Measurements from ENCODE around the gene EHD2.
"Not testable (repeated sequence)": the region's sequence is repeated elsewhere in the genome, so short reads cannot be mapped to it uniquely, and the experiment has no call there.

Gene EHD2

DNA sequence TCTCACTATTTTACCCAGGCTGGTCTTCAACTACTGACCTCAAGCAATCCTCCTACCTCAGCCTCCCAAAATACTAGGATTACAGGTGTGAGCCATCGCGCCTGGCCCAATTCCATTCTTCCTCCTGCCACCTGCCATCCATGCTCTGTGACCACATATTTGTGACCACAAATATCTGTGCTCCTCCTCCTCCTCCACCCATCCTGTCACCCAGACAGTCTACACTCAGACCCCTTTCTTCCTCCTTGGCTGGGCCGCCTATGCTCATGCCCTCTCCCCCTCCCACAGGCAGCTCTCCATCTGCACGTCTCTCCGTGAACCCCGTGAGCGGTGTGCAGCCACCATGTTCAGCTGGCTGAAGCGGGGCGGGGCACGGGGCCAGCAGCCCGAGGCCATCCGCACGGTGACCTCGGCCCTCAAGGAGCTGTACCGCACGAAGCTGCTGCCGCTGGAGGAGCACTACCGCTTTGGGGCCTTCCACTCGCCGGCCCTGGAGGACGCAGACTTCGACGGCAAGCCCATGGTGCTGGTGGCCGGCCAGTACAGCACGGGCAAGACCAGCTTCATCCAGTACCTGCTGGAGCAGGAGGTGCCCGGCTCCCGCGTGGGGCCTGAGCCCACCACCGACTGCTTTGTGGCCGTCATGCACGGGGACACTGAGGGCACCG lies 3.2 kb downstream of the EHD2 start:
- no peak for DNase-seq

DNA sequence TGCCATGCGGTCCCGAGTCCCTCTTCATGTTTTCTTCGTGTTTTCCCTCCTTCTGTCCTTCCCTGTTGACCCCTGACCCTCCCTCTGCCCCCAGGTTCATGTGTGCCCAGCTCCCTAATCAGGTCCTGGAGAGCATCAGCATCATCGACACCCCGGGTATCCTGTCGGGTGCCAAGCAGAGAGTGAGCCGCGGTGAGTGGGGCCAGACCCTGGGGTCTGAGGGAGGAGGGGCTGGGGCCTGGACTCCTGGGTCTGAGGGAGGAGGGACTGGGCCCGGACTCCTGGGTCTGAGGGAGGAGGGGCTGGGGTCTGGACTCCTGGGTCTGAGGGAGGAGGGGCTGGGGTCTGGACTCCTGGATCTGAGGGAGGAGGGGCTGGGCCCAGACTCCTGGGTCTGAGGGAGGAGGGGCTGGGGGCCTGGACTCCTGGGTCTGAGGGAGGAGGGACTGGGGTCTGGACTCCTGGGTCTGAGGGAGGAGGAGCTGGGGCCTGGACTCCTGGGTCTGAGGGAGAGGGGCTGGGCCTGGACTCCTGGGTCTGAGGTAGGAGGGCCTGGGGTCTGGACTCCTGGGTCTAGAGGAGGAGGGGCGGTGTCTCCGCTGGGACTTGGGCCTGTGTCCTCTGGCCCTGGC lies 5.3 kb downstream of the EHD2 start:
- DNase-seq: not testable (repeated sequence)

DNA sequence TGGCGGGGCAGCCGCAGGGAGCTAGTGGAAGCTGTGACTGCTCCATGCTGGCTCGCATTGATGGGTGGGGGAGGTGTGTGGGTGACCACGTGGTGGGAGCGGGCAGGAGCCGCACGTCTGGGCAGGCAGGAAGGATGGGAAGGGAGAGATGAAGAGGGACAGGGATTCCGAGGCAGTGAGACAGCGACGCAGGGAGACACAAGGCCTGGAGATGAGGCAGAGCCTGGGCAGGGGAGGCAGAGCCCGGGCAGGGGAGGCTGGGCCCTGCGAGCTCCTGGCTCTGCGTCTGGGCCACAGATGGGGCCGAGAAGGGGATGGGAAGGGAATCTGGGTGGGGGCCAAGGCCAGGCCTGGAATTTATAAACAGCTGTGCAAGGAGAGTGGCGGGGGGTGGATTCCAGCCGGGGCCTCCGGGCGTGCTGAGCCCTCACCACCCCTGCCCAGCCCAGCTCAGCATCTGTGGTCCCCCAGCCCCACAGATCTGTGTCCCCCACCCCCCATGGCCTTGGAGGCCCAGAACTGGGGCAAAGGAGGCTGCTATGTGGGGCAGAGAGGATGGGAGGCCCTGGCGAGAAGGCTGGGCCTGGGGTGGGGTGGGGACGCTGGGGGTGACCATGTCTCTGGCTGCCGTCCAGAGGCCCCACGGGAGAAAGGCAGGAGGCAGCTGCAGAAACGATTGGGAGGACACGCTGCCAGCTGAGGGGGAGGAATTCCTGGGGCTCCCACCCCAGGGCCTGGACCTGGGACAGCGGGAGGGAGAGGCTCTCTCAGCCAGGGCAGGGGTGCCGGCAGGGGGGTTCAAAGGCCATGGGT lies 6.0 kb downstream of the EHD2 start:
- DNase-seq: peak; percentile 38

DNA sequence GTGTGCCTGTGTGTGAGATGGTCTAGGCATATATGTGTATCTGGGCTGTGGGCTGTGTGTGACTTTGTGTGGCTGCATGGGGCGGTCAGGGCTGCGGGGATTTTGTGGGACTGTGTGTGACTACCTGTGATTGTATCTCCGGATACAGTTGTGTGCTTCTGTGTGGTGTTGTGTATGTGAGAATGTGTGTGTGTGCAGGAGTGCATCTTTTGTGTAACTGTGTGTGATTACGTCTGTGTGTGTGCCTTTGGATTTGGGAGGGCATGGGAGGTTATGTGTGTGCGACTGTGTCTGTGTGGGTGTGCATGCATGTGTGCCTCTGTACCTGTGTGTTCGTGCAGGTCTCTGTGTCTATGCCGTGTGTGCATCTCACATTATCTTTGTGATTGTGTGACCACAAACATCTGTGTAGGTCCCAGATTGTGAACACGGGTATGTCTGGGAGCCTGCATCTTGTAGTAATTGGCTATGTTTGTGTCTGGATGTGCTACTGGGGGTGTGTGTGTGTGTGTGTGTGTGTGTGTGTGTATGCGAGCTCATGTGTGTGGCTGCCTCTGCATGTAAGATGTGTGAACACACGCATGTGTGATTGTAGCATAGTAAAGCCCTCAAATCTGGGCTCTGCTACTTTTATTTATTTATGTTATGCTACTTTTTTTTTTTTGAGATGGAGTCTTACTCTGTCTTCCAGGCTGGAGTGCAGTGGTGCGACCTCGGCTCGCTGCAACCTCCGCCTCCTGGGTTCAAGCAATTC lies 7.6 kb downstream of the EHD2 start:
- DNase-seq: no peak

DNA sequence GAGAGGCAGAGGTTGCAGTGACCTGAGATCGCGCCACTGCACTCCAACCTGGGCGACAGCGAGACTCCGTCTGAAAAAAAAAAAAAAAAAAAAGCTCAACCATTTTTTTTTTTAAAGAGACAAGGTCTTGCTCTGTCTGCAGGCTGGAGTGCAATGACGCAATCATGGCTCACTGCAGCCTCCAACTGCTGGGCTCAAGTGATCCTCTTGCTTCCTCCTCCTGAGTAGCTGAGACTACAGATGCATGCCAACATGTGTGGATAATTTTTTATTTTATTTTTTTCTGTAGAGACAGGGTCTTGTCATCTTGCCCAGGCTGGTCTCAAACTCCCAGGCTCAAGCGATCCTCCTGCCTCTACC lies 10.3 kb downstream of the EHD2 start:
- no peak for DNase-seq

DNA sequence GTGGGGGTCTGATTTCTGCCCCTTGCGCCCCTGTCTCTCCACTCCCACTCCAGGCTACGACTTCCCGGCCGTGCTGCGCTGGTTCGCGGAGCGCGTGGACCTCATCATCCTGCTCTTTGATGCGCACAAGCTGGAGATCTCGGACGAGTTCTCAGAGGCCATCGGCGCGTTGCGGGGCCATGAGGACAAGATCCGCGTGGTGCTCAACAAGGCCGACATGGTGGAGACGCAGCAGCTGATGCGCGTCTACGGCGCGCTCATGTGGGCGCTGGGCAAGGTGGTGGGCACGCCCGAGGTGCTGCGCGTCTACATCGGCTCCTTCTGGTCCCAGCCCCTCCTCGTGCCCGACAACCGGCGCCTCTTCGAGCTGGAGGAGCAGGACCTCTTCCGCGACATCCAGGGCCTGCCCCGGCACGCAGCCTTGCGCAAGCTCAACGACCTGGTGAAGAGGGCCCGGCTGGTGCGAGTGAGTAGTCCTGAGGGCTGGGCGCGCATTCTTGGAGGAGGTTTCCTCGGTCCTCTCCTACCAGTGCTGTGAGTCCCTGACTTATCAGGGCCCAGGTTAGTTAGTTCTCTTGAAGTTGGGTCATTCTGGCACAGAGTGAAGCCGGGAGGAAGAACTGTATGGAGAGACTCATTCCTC lies 12.7 kb downstream of the EHD2 start:
- no peak for DNase-seq

DNA sequence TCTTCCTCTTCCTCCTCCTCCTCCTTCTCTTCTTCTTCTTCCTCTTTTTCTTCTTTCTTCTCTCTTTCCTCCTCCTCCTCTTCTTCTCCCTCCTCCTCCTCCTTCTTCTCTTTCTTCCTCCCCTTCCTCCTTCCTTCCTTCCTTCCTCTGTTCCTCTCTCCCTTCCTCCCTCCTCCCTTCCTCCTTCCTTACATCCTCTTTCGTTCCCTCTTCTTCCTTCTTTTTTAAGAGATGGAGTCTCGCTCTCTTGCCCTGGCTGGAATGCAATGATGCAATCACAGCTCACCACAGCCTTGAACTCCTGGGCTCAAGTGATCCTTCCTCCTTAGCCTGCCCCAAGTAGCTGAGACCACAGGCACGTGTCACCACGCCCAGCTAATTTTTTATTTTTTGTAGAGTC lies 13.2 kb downstream of the EHD2 start:
- DNase-seq: no peak

DNA sequence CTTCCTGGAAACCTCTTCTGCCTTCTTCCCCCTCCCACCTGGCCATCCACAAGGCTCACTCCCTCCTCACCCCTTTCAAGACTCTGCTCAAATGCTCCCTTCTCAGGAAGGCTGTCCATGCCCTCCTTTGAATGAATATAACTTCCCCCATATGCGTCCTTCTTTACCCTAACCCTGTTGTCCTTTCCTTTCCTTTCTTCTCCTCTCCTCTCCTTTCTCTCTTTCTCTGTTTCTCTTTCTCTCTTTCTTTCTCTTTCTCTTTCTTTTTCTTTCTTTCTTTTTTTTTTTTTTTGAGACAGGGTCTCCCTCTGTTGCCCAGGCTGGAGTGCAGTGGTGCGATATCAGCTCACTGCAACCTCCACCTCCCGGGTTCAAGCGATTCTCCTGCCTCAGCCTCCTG lies 15.1 kb downstream of the EHD2 start:
- DNase-seq: not testable (repeated sequence)

DNA sequence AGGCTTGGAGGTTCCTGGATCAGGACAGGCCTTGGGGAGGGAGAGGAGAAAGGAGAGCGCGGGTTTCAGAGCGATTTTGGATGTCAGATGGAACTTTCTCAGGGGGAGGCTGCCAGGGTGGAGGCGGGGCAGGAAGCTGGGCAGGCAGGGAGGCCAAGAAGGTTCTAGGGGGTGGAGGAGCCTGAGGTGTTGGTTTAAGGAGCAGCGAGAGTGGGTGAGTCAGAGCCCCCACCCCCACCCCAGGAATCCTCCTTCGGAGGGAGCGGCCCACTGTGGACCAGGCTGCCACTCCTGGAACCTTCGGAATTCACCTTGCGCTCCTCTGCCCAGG lies 16.2 kb downstream of the EHD2 start:
- no peak for DNase-seq

DNA sequence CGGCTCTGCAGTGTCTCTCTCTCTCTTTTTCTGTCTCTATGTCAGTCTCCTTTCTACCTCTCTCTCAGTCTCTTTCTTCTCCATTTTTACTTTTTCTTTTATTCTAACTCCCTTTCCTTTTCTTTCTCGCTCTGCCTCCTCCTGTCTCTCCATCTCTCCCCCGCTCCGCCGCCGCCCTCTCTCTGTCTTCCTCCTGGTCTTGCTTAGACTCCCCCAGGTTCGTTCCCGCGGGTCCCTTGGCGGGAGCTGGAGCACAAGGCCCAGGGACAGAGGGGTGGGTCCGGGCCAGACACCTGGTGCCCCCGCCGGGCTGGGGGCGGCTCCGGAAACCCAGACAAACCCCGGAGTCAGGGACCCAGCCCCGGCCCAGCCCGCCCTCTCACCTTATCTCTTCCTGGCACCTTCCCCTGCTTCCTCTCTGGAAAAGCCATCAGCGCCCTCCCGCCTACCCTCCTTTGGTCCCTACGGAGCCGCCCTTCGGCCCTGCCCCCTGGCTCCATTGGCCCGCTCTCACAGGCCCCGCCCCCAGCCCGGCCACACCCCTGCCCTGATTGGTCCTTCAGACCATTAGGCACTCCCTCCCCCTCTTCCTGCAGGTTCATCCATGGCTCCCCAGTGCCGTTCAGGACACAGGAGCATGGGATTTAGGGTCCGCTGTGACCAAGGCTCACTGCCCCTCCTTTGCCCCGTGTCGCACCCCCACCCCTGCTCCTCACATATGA lies 16.7 kb downstream of the EHD2 start:
- DNase-seq: no peak

DNA sequence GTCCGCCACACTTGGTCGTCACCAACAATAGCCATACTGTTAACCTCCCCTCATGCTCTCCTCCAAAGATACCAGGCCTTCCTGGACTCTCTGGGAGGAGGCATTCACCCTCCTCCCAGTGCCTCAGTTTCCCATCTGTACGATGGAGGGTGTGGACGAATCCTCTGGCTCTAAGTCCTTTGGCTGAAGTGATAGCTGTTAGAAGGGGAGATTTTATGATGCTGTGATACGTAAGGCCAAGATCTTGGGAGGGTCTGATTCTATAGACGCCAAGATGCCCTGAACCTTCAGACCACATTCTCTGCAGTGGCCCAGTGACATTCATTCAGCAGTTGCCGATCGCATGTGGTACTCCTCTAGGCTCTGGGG lies 17.3 kb downstream of the EHD2 start:
- no peak for DNase-seq

DNA sequence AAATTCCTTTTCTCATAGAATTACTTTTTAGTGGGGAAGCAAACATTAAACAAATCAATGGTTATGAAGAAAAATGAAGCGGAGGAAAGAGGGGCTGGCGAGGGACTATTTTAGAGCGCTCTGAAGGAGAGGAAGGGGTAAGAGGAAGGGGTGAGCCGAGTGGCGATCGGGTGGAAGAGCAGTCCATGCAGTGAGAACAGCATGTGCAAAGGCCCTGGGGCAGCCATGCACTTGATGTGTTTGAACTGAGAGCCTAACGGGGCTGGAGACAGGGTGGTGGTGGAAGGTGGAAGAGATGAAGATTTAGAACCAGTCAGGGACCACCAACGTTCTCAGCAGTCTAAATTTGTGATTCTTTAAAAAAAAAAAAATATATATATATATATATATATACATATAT lies 17.7 kb downstream of the EHD2 start:
- no peak for DNase-seq

DNA sequence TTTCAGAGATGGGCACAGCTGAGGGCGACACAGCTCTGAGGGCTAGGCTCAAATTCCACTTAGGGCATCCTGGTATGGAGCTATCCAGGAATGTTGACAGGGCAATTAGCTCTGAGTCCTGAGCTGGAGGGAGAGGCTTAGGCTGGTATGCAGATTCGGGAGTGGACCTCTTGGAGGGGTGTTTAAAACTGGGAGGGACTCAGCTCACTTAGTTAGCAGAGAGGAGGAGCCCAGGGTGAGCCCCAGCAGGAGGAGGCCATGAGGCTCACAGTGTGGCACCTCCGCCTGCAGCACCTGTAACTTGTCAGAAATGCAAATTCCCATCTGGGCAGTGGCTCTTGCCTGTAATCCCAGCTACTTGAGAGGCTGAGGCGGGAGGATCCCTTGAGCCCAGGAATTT lies 21.9 kb downstream of the EHD2 start:
- DNase-seq: no peak

DNA sequence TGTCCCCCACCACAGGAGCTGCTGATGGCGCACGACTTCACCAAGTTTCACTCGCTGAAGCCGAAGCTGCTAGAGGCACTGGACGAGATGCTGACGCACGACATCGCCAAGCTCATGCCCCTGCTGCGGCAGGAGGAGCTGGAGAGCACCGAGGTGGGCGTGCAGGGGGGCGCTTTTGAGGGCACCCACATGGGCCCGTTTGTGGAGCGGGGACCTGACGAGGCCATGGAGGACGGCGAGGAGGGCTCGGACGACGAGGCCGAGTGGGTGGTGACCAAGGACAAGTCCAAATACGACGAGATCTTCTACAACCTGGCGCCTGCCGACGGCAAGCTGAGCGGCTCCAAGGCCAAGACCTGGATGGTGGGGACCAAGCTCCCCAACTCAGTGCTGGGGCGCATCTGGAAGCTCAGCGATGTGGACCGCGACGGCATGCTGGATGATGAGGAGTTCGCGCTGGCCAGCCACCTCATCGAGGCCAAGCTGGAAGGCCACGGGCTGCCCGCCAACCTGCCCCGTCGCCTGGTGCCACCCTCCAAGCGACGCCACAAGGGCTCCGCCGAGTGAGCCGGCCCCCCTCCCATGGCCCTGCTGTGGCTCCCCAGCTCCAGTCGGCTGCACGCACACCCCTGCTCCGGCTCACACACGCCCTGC lies 27.8 kb downstream of the EHD2 start:
- no peak for DNase-seq

DNA sequence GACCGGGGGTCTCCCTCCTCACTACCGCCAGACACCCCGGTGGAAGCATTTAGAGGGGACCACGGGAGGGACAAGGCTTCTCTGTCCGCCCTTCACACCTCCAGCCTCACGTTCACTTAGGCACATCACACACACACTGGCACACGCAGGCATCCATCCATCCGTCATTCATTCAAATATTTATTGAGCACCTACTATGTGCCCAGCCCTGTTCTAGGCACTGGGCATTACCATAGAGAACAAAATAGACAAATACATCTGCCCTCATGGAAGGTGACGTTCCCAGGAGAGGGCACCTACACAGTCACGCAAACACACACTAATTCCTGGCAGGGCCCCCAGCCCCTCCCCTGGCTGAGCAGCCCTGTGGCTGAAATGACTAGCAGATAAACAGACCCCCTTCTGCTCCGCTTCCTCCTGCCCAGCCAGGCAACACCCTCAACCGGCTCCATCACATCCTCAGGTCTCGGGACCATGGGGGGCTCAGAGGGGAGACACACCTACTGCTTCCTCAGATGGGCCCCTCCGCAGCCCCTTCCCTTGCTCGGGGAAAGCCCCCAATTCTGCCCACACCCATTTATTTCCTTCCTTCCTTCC lies 28.4 kb downstream of the EHD2 start:
- no peak for DNase-seq

DNA sequence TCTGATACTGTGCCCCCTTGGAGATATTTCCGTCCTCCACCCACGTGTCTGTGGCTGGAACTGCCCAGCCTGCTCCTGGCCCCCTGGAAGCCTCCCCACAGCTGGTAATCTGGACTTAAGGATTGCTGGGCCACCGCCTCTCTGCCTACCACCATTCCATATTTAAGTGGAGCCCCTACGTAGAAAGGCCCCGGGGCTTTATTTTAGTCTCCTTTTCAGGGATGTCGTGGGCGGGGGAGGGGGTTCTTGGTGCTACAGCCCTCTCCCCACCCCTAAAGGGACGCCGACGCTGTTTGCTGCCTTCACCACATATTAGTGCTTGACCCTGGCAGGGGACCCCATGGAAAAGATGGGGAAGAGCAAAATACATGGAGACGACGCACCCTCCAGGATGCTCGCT lies 29.4 kb downstream of the EHD2 start:
- DNase-seq: no peak

DNA sequence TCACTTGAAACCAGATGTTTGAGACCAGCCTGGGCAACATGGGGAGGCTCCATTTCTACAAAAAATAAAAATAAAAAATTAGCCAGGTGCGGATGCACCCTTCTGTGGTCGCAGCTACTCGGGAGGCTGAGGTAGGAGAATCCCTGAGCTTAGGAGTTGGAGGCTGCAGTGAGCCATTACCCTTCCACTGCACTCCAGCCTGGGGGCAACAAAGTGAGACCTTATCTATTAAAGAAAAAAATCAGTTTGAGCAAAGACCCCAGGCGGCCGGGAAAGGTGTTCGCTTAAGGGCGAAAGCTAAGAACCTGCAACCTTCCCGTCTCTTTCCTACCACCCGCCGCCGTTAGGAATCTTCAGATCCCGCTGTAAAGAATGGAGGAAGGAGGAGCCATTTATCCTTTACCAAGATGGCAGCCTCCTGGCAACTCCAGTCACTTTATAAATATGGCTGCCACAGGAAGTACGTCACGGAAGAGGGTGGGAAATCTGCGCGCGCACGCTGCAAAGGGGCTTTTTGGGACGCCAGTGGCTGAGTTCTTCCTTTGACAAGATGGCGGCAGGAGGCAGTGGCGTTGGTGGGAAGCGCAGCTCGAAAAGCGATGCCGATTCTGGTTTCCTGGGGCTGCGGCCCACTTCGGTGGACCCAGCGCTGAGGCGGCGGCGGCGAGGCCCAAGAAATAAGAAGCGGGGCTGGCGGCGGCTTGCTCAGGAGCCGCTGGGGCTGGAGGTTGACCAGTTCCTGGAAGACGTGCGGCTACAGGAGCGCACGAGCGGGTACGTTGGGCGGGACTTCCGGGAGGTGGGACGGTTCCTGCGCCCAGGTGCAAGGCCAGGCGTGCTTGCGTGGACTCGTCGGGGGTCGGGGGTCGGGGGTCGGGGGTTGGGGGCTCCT lies 32.0 kb downstream of the EHD2 start, which contains the start of gene NOP53:
Gene NOP53 (plus strand): TSS at position 537 of the 892 bp plus-strand sequence. CDS start 14 bp downstream, at position 551.
- peak; percentile 97 for DNase-seq

DNA sequence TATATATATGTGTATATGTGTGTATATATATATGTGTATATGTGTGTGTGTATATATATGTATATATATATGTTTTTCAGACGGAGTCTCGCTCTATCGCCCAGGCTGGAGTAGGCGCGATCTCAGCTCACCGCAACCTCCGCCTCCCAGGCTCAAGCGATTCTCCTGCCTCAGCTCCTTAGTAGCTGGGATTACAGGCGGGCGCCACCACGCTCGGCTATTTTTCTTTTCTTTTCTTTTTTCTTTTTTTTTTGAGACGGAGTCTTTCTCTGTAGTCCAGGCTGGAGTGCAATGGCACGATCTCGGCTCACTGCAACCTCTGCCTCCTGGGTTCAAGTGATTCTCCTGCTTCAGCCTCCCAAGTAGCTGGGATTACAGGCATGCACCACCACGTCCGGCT lies 32.9 kb downstream of the EHD2 start:
- DNase-seq: not testable (repeated sequence)

DNA sequence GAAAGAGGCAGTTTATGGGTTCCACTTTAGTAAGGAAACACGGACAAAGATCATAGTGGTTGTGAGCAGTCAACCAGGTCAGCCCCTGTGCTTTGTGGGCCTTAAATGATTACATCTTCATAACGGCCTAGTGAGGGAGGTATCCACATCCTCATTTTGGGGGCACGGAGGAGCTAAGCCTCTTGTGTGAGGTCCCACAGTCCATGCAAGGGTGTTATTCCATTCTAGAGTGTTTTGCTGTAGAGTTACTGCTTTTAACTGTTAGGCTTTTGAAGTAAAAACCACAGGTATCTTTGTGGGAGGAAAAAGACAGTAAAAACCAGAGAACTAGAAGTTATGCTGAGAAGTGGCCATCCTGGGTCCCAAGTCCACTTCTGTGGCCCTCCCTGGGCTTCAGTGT lies 36.1 kb downstream of the EHD2 start:
- no peak for DNase-seq

DNA sequence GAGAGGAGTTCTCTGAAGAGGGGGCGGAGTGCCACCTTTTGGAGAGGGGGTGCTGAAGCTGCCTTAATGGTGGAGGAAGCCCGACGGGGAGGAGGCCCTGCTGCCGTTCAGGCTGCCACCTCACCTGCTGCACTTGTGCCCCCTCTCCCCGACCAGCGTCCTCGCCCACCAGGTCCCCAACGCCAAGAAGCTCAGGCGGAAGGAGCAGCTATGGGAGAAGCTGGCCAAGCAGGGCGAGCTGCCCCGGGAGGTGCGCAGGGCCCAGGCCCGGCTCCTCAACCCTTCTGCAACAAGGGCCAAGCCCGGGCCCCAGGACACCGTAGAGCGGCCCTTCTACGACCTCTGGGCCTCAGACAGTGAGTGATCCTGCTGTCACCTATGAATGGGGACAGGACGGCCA lies 37.5 kb downstream of the EHD2 start:
- DNase-seq: no peak
